Activated T-cell treated with anti-CD3 and anti-CD28 coated beads, Interleukin-2, amount 50 U/mL, for 1 hour (primary cell): ENCODE measurements around the gene EFCAB6.

Experiments
- DNase-seq: peaks from one replicate; pipeline ENCODE4 v3.0.0-alpha.2; 2020

Gene EFCAB6

DNA sequence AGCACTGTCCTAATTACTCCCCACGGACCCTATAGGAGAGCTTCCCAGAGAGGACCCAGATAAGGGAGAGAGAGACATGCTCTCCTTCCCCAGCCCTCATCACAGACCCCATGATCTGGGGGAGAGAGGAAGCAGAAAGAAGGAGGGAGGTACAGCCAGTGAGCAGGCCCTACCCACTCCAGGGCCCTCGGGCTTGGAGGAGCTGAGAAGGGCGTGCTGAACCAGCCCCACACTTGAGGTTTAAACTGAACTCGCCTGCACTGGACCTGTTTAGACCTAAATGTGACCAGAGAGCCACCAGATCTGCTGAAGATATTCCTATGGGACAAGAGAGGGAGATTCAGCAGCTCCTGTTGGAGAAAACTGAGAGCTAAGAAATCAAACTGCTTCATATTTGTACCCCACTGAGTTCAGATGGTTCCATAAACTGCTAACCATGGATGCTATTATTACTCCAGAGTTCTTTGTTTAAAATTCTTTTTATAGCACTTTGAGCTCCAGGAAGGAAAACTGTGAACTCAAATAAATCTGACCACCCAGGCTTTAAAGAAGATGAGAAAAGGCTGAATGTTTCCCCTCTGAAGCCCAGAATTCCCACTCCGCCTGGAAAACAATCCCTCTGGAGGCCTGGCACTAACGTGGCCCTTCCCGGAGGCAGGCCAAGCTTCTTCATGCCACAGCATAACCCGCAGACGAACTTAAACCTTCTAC is 67.2 kb downstream of the EFCAB6 start:
- DNase-seq: no peak

DNA sequence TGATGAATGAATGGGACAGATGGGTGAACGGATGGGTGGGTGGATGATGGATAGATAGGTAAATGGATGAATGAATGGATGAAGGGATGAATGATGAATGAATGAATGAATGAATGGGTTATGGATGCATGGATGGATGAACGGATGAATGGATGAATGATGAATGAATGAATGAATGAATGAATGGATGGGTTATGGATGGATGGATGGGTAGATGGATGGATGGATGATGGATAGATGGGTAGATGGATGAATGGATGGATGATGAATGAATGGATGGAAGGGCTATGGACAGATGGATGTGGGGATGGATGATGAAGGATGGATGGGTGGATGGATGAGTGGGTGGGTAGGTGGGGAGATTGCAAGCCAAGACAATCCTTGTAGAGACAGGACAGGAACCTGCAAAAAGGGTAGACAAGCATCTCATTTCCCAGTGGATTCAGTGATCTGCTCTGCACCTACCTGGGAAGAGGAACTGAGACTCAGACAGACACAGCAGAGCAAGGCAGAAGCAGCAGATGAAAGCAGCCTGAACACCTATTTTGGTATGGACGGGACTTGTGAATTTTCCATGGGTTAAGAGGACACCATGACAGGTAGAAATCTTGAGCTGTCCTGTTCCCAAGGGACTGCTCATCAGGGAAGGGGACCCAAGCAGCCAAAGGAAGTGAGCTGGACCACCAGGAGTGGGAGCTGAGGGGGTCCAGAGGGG is 68.0 kb downstream of the EFCAB6 start:
- DNase-seq: no peak

- DNase-seq: no peak
Measured at GRCh38 chr22:43743131-43743530, 69.0 kb downstream of the EFCAB6 start.

- DNase-seq: no peak
Measured at GRCh38 chr22:43742154-43742950, 69.8 kb downstream of the EFCAB6 start.

DNA sequence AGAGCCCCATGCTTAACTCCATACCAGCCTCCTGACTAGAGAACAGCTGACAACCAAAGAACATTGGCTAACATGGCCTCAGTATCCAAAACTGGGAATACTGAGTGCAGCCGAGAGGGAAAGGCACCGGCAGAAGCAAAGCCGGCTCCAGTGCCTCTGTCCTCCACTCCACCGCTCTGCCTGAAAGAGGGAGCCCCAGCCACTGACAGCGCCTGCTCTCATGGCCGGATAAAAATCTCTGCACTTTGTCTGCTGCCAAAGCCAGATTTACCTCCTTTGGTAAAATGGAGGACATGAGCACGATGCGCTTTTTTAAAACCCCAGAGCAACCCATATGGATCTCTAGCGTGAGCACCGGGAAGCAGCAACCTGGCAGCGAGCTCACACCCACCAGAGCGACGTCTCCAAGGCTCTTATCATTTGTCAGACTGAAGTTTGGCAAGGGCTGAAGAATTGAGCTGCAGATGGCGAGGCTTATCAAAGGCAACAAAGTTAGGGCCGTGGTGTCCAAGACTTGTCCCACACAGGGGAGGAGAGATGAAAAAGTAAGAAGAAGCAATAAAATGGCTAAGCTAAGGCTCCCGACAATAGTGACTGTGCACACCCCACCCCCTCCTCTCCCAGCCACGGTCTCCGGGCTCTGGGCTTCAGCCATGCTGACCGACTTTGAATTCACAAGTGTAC is 71.4 kb downstream of the EFCAB6 start:
- DNase-seq: no peak

GRCh38 chr22:43739851-43740379 is 72.2 kb downstream of the EFCAB6 start:
- no peak for DNase-seq

DNA sequence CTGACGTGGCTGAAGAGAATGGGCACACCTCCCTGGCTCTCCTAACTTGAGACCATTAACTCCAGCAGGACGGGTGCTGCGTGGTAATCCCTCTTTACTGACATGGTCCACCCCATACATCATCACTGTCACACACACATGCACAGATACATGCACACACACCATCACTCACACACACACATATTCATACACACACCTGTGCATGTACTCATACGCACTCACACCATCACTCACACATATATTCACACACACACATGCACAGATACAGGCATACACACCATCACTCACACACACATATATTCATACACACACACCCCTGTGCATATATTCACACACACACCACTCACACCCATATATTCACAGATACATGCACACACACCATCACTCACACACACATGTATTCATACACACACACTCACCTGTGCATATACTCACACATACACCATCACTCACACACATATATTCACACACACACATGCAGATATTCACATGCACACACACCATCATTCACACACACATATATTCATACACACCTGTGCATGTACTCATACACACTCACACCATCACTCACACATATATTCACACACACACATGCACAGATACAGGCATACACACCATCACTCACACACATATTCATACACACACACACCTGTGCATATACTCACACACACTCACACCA is 74.8 kb downstream of the EFCAB6 start:
- DNase-seq: no peak

GRCh38 chr22:43736651-43737050 is 75.5 kb downstream of the EFCAB6 start:
- DNase-seq: no peak

DNA sequence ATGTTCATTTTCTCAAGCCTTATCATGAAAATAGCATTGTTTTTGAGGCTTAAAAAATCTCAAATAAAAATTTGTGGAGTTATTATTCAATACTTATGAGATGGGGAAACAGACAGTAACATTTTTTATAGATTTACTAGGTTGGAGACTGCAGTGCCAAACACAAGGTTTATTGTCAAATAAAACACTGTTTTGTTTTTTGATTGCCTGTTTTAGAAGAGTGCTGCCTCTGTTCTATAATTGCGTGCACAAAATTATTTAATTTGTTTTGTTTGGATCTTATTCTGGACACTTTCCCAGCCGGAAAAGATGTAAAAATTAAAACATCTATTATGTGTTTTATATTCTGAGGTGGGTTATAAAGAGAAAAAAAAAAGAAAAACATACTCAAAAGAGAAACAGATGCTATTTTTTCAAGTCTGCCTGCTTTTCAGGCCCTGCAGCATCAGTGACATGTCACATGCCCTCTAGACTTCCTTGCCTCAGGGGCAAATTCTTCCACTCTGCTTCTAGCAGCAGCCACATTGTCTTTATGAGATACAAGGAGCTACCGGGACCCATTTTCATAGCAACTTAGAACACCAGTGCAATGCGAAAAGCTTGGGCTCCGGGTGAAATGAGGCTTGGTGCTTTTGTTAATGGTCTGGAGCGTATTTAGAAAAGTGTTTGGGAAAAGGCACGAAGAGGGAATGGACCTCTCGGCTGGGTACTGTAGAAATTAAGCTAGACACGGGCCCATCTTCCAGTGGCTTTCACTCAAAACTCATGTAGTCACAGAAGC is 77.5 kb downstream of the EFCAB6 start:
- no peak for DNase-seq

- no peak for DNase-seq
Measured at GRCh38 chr22:43733138-43733537, 79.0 kb downstream of the EFCAB6 start.

DNA sequence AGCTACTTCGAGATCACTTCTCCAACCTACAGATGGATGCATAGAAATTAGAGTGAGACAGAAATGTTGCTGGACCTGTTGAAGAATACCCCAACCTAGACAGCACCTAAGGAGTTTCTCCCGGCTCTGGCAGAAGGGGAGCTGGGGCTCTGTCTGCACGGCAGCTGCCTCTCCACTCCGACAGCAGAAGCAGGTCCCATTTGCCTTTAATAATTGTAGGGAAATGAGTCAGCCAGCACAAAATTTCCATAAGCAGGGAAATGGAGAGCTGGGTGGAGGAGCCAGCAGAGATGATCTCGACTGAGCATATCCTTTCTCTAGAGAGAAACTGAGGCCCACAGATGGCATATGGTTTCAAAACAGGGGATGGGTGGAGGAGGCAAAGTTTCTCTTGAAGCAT is 80.1 kb downstream of the EFCAB6 start:
- no peak for DNase-seq

- DNase-seq: no peak
Measured at GRCh38 chr22:43726964-43727543, 85.1 kb downstream of the EFCAB6 start.

- DNase-seq: no peak
Measured at GRCh38 chr22:43726322-43726721, 85.8 kb downstream of the EFCAB6 start.

- DNase-seq: no peak
Measured at GRCh38 chr22:43723816-43724215, 88.3 kb downstream of the EFCAB6 start.

GRCh38 chr22:43722444-43722843 is 89.7 kb downstream of the EFCAB6 start:
- DNase-seq: no peak

DNA sequence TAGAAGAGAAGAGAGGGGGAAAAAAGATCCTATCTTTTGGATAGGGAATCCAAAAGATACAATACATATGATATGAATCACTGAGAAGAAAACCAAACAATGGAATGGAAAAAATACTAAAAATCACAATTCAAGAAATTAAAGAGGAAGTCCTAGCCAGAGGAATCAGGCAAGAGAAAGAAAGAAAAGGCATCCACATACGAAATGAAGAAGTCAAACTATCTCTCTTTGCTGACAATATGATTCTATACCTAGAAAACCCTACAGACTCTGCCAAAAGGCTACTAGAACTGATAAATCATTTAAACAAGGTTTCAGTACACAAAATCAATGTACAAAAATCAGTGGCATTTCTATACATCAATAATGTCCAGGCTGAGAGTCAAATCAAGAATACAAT is 91.4 kb downstream of the EFCAB6 start:
- no peak for DNase-seq

DNA sequence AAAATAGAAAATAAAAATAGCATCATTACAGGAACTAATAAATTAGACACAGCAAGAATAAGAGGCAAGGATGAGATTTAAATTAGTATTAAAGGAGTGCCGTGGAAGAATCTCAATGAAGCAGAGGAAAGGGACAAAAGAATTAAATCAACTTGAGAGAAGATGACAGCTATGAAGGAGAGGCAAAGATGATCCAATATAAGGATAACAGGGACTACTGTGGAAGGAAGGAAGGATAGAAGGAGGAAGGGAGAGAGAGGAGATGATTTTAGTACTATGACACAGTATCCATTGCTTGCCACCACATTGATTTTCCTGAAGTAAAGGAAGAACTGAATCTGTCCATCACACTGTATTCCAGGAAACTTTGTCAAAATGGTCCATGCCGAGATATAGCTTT is 98.0 kb downstream of the EFCAB6 start:
- no peak for DNase-seq

DNA sequence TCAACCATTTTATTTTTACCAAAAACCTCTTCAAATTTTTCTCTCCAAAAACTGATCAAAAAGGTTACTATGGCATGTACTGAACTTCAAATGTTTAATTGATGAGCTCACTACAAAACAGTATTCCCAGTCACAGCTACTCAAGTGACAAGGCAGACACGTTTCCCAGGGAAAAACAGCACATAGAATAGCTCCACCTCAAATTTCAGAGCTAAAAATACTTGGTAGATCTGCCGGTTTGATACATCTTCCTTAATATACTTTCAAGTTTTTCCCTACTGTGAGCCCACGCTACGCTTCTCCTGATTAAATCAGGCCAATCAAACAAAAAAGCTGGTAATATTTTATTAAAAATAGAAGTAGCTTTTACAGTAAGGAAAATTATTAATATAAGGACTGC is 100.4 kb downstream of the EFCAB6 start:
- DNase-seq: no peak

DNA sequence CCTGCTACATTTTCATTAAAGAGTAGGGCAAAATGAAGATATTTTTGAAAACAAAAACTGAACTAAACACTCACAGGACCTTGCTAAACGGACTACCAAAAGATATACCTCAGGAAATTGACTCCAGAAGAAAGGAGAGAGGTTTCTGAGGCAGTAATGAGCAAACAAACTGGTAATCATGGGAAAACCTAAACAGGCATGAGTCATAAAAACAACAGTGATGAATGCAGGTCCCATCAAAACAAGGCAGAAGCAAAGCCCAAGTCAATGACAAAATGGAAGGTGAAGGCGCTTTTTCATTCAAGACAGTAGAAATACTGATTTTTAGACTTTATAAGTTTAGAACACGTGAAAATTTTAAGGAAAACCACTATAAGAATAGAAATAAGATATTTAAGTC is 104.5 kb downstream of the EFCAB6 start:
- DNase-seq: no peak

DNA sequence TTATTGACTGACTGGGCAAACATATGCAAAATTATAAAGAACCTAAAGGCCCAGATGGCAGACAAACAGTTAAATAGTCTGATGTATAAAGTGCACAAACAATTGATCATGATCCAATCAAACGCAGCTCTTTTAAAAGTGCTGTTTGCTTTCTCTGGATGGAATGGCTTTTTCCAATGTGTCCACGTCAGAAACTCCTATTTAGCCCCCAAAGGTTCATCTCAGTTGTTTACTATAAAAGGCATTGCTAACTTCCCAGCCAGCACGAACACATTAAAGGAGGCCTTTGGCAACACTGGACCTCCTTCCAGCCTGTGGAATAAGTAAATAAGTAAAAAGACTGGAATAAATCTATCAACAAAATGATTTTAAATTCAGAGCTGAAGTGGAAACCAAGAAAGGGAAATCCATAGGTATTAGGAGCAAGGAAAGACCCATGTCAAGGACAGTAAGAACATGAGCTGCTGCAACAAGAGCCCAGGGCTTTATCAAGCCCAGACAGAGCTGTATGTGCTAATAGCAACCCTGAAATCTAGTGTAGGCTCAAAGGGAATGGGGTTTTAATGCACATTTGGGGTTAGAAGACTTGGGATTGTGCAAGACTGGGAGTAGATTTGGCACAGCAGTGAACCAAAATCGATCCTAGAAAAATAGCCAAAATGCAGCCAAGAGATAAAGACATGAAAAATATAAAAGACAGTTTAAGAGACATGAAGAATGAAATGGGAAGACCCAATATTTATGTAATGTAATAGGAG is 105.4 kb downstream of the EFCAB6 start:
- DNase-seq: no peak
